Endometrium (tissue), 2 donors: ENCODE data around the gene N4BP2.

ENCODE experiments used
- FAIRE-seq: peaks from 2 replicates; lab custom pipeline; 2012; peaks lifted over from hg19 to GRCh38; lab: Jason Lieb, UNC
- donor health status: control.
- donor health status: control.

N4BP2 gene

DNA sequence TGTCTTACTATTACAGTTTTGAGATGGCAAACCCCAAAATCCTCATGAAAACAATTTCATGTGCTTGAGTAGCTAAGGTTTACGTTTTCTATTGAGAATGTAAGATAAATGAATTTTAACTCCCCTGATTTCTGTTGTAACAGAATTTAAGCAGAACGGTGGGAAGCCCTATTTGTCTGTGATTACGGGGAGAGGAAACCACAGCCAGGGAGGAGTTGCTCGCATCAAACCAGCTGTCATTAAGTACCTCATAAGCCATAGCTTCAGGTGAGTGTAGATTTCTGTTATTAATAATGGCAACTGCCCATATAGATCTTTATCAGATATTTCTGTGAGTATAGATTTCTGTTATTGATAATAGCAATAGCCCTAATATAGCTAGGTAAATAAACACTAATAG is 96.0 kb downstream of the N4BP2 start:
- no peak for FAIRE-seq

DNA sequence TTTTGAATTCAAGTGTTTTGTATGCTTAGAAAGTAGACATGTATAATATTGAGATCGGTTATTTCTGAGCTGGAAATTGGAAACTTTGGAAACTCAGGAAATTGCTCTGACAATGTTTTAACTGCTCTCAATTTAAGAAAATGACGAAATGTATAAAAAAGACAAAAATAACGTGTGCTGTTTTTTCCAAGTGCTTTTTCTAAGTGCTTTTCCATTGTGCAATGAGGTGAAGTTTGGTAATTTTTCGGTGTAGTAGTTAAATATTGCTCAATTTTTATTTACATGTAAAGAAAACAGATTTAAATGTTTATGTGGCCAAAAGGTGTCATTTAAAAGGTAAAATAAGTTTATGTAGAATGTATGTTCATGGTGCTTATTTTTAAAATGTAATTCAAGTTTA is 100.8 kb downstream of the N4BP2 start:
- no peak for FAIRE-seq

DNA sequence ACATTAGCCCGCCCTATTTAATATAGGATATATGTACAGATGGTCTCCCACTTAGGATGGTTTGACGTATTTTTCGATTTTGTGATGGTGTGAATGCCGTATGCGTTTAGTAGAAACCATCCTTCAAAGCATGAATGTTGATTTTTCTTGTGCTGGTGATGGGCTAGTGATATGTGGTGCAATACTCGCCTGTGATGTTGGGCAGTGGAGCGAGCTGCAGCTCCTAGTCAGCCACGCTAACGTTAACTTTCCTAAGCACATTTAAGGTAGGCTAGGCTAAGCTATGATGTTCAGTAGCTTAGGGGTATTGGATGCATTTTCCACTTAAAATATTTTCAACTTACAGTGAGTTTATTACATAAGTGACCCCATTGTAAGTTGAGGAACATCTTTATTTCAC is 103.6 kb downstream of the N4BP2 start:
- no peak for FAIRE-seq

DNA sequence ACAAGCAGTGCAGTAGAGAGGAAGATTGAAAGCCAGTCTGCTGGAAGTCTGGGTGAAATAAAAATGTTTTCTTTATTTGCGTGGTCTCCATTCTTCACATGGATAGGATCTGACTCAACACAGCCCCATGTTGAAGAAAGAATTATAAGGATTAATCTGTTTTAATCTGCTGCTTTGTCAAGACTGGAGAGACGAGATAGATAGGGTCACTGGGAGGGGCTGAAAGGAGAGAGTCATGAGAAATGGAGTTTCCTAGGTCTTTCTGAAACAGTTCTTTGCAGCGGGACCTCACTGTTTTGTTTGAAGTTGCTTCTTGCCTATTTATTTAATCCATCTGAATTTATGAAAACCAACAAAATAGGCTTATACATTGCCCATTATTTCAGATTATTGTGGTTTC is 107.8 kb downstream of the N4BP2 start:
- FAIRE-seq = no peak

DNA sequence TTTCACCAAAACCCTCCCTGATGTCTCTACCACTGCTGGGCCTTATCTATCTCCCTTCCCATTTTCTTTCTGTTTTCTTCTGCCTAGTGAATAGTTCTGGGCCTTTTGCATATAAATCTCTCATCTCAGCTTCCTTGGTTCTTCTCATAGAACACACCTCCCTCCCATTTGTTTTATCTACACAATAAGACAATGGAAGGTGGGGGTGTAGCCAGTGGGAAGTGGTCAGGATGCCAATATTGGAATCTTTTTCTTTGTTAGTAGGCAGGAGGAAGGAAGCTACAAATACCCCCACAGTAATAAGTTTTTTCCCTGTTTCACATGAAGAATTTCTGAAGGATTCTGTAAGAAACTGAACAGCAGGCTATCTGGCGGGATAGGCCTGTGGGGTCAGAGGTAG is 109.3 kb downstream of the N4BP2 start:
- FAIRE-seq = no peak

DNA sequence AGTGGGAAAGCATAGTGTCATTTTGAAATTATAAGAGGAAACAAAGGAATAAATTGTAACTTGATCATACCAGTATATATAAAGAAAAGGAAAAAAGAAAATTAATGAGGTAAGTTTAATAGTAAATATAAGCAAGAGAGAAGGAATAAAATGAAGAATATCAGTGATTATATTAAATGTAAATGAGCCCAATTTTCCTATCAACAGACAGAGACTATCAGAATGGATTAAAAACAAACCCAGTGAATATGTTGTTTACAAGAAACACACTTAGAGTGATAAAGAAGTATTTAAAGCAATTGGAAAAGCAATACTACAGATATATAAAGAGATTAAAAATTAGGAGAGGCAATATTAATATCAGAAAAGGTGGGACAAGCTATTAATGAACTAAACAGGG is 111.4 kb downstream of the N4BP2 start:
- FAIRE-seq = no peak

DNA sequence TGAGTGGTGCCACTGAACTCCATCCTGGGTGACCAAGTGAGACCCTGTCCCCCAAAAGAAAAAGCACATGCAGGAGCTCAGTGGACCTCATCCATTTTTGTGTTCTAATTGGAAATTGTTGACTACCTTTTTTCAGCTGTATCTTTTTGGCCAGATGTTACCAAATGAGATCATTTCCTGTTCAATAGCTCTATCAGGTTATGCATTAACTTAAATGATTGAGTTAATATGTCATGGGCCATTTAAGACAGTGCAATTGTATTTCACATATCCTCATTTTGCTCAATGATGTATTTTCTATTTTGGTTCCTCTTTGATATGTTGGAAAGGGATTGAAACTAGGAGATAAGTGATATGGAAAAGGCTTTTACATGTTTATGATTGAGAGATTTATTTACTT is 113.9 kb downstream of the N4BP2 start:
- no peak for FAIRE-seq

DNA sequence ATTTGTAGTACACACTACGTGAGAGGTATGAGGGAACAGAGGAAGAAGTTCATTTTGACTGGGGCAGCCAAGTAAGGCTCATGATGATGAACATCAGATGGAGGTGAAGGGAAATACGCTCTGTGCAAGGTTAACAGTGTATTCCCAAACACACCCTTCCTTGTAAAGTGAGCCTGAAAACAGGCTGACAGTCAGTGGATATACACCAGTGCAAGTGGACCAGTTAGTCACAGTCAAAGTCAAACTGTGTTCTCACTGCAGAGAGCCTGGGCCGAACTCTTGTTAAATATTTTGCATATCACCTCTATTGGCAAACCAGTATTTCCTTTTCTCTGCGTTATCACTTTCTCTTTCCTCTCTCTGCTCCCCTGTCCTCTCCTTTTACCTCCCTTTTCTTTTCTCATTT is 116.8 kb downstream of the N4BP2 start:
- FAIRE-seq = no peak

DNA sequence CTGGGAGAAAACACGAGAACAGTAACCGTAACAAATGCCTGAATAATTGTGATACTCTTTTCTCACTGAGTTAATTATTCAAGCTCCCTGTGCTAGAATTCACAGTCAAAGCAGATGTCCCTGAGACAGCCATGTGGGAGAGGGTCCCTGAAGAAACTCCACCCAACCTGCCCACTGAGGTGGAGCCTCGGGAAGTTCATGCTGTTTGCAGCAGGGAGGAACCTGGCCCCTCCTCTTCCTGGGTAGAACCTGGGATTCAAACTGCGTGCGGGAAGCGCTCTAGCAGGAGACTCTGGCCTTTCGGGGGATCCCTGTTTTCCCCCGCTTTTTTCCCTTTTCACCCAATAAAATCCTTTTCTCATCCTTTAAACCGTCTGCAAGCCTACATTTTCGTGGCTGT is 120.0 kb downstream of the N4BP2 start:
- FAIRE-seq = no peak

DNA sequence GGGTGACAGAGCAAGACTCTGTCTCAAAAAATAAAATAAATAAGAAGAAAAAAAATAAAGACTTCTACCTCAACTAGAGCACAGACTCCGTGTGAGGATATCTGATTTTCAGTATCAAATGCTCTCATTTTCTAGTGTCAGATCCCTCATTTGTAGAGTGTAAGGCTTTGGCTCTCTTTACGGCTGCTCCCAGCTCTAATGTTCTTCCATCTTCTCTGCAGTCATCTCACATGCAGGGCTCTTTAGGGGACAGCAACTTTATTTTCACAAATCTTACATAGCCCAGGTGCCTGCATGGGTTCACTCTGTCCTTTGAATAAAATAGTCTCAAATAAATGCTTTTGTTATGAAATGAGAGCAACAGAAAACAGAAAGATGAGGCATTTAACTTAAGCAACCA is 120.9 kb downstream of the N4BP2 start:
- no peak for FAIRE-seq

DNA sequence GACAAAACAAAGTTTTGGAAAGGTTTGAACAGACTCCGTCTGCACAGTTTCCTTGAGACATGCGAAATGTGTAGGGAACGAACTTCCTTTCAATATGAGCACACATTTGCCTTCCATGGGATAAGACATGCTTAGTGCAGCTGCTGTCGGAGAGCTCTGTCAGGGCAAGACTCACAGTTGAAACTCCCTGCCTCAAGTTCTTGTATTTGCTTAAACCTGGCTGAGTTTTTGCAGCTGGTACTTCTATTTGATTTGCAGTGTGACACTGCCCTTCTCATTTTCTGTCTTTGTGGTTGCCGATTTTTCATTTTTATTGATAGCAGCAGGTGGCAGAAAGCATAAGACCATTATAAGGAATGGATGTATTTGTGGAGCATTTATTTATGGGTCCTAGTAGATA is 122.0 kb downstream of the N4BP2 start:
- no peak for FAIRE-seq

DNA sequence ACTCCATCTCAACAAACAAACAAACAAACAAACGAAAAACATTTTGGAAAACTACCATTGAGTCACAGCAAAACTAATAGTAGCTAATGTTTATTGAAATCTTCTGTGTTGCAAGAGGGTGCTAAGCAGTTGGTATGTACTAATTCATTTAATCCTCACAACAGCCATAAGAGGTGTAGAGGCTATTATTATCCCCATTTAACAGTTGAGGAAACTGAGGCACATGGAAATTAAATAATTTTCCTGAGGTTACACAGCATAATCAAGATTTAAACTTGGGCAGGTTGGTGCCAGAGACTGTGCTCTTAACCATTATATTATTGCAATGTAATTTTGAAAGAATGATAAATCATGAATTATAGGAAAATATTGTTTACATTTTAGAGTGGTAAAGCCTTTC is 122.7 kb downstream of the N4BP2 start:
- FAIRE-seq = no peak

DNA sequence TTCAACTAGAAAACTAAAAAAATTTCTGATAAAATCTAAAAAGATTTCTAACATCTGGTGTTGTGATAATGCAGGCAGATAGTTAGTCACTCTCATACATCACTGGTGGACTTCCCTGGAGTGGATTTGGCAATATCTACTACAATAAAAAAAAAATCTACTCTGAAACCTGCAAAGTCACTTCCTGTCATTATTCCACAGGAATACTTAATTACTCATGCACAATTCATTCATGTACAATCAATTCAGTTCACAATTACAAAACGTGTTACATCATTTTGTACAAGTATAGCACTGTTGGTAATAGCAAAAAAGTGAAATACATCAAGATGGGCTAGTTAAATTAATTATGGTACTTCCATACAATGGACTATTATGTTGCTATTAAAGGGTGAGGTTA is 123.7 kb downstream of the N4BP2 start:
- peak; percentile 55 for FAIRE-seq

DNA sequence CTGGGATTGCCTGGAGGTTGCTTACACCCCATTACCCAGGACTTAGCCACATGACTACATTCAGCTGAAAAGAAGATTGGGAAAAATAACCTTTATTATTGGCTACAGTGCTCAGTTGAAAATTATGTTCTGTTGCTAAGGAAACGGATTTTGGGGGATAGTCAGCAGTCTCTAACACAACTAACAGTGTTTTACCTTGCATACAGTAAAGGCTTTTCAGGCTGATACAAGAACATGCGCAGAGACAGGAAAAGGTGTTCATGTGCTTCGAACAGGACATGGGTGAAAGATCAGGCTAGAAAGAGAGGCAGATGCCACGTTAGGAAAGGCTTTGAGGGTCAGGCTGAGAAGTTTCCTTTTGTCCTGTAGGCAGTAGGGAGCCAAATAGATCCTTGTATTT is 125.4 kb downstream of the N4BP2 start:
- no peak for FAIRE-seq

DNA sequence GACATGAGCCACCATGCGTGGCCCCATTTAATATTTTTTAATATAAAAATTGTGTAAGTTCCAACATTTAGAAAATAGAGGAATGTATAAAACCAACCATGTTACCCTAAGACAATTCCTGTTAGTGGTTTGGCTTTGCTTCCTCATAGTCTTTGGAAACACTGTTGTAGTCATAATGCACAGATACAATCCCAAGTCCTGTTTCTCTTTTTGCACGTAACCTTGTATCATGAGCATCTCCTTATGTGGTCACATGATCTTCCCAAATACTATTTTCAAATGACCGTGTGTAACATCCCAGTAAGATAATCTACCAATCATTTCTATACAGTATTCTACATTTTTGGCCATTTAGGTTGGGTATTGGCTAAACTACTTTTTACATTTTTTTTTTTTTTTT is 126.3 kb downstream of the N4BP2 start:
- FAIRE-seq = no peak

DNA sequence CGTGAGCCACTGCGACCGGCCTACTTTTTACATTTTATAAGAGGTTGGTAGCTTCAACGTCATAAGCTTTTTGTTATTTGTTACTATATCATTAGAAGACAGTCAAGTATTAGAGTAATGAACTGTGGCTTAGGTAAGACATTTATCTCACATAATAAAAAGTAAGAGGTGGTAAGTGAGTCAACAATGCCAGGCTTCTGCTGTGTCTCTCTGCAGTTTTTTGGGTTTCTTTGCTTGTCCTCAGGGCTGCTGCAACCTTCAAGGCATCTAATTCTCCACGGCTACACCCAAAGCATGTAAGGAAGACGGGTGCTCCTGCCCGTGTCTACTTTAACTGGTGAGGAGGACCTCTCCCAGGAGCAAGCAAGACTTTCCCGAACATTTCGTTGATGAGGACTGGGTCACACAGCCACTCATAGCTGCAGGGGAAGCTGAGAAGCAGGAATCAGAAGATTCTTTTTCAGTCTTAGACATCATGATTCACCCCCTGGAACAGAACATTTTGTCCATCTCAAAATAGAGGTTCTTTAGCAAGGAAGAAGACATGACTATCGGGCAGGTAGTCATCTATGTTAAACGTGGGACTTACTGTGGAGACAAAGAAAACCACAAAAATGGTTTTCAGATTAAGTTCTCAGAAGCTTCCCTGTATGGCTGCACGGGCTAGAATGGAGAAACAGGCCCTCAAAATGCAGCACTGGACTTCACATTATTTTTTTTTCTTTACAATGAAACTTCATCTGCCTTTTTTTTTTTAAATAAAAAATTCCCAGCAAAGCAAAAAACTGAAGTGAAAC is 127.2 kb downstream of the N4BP2 start:
- FAIRE-seq = no peak

DNA sequence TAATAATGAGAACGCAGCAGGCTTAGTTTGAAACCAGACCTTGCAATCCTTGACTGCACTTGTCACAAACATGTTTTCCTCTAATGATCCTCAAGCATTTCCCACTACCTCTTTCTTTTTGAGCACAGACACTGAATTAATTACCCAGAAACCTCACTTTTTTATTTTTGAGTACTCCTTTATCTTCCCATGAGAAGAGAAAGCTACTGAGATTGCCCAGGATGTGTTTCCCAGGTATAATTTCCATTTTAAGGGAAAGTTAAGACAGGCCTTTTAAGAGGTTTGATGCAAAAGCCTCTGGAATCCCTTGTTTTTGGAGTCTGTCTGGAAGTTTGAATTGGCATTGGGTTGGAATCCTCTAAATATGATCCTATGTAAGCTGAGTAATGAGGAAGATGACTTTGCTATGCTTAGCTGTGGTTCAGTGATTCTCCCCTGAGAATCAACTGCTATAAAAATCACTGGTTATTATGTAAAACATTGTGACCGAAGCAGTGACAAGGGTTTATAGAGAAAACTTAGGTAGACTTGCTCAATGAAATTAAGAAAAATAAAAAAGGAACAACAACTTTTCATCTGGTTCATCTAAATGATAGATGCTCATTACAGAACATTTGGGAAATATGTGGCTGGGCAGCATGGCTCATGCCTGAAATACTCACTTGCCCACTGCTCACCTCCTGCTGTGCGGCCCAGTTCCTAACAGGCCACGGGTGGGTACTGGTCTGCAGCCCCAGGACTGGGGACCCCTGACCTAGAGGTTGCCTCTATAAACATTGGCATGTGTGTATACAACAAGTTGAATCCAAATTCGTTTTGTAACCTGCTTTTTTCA is 129.4 kb downstream of the N4BP2 start:
- FAIRE-seq = no peak

DNA sequence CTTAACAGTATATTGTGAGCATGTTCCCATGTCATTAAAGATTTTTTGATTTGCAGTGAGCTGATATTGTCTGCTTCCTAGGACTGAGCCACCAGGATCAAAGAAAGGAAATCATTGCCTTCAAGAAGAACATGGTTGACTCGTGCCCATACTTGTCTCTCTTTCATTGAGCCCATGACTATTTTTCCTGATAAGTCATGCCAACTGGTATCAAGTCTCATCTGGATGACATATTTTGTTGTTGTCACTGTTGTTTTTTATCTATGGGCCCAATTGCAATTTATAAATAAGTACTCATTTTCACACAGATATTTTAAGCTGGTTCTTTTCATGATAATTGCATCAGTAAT is 130.0 kb downstream of the N4BP2 start:
- no peak for FAIRE-seq

DNA sequence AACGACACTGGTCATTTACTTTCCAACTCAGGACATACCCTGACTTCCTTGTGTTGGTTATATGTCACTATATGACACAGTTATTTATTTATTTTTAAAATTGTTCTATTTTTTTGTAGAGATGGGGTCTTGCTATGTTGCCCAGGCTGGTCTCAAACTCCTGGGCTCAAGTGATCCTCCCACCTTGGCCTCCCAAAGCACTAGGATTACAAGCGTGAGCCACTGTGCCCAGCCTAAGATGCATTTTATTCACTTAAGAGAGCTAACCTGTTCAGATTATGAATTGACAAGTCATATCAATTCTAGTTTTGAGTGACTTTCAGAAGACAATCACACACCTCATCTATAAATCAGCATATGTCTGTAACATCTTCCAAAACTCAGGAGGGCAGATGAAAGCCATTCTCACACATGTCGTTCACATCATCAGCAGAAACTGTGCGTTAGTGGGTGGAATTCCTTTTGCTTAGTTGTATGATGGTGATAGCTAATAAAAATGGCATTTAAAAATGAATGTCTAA is 130.8 kb downstream of the N4BP2 start:
- no peak for FAIRE-seq

DNA sequence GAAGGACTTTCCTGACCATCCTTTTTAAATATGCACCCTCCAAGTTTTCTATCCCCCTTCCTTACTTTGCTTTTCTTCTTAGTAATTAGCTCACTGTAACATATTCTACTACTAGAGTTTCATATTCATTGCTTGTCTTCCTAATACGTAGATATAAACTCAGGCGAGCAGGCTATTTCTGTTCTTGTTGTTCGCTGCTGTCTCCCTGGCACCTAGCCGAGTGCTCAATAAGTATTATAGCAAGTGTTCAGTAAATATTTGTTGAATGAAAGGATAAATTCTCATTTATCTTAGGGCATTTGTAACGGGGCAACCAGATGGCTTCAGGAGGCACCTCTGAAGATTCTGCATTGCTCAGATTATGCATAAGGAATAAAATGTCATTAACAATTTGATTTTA is 133.4 kb downstream of the N4BP2 start:
- FAIRE-seq = no peak

DNA sequence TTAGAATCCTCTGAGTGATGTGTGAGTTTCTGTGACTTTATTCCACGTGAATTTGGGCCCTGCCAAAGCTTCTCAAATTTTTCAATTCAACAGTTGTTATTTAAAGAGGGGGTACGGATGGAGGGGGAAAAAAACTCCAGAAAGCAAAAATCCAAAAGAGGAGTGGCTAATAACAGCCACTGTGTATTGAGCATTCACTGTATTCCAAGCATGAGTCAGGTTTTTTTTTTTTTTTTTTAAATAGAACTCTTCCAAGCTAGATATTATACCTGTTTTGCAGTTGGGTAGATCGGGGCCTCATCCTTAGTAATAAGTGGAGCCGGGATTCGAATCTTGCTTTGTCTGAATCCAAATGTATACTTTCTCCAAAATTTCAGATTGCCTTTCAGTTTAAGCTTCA is 133.8 kb downstream of the N4BP2 start:
- FAIRE-seq = no peak

DNA sequence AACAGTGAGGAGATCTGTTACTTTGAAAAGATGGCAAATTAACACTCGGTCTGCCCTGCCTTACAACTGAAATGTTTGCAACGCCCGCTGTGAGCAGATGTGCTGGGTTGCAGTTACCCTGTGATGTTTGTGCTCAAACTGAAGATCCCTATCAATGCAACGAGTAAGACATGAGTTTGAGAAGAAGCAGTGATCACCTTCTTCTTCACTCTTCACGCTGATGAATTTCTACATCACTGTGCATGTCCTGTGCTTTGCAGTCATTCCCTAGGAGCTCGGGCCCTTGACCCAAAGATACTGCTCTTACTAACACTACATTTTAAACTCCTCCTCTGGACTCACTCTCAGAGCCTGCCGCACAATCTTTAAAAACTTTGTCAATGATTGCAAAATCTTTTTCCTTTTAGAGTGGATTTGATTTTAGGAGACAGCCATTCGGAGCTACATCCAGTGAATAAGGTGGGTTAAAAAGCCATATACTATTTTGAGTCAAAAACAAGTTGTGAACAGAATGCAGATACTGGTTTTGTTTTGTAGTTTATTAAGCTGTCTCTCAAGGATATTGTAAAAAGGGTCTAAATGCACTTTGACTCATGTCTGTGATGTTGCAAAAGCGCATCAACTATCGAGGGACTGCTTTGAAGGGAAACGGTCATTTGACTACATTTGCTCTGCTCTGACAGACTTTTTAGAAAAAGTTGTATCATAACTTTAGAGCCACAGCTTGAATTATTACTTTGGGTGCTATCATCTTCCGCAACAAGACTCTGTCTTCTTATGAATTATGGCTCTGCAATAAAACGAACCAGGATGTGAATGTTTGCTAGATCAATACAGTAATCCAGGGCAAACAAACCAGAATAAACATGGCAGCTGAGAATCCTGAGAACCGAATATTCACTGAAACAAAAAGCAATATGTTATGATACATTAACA is 134.5 kb downstream of the N4BP2 start:
- FAIRE-seq = no peak
